ENCODE data around the gene INCA1. TPM values are rescaled to one million over a fixed set of nuclear protein-coding genes. Genes with fewer than 3 reads are reported as not detected.

Gene INCA1
- polyA plus RNA-seq, 3 donors from 2014 or later = 0.29 to 0.35 TPM; not detected in 1

DNA sequence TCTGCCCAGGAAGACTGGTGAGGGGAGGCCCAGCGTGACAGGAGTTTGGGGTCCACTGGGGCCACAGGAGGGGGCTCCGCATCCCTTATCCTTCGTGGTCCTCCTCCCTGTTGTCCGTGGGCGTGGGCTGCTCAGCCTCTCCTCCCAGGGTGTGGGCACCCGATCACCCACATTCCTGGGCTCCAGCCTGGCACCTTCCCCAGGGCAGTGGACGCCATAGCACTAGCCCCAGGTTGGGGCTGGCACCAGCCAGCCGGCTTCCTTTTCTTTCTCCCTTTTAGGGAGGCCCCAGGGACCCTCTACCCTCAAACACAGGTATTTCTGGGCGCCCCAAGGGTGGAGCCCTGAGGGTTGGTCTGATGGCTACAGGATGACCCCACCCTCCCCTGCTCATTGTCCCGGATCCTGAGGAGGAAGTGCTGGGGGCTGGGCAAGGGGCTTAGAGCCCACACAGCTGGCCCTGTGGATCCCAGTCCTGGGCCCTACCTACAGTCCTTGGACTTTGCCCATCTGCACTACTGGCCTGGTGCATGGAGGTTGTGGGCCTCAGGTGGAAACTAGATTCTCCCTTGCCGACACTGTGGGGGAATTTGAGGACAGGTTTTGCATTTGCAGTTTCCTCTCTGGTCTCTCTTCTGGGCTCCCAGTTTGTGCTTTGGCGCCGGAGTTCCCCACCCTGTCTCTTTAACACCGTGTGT lies 1.6 kb upstream of the INCA1 start:
- no peaks in the 10 kb centered on the region for H3K9me3 Mint-ChIP-seq
- no peak for DNase-seq
- H3K27me3 Mint-ChIP-seq (ENCODE audit: low read depth in 3 of 3) = peaks cover 0 to 7% (median 2%) of the 10 kb centered on the region in 3 donors
- H3K27ac Mint-ChIP-seq = peak overlapping the region in 2 of 6 donors; percentile 37 to 76
- peaks cover 3 to 12% (median 4%) of the 10 kb centered on the region in 3 donors for H3K36me3 Mint-ChIP-seq
- H3K4me3 Mint-ChIP-seq = peak overlapping the region; percentile 61 to 83 (median 66)
- peaks cover 15% of the 10 kb centered on the region in 2 donors for H3K4me1 Mint-ChIP-seq

DNA sequence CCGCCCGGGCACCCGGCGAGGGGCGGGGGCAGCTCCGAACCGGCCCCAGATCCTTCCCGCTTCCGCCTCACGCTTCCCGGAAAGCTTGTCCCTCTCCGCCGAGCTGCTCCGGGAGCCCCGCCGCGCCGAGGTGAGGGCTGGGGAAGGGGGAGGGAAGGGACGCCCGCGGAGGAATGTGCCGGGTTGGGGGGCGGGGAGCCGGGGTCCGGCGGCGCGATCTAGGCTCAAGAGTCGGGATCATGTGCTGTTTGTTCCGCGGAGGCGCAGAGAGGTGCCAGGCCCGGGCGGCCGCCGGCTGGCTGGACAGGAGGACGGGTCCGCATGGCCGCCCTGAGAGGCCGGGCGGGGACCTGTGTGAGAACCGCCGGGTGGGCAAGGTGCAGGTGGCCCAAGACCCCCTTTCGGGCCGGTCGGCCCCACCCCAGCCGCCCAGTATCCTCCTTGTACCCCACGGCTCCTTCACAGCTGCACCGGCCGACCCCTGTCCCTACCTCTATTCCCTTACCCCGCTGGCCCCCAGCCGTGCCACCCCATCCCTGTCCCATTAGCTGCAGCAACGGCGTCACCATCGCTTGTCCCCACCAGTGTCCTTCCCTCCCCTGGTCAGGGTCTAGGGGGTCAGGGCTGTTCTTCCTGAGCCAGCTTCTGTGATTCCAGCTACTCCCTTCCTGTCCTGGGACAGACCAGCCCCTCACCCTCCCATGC lies 857 bp upstream of the INCA1 start:
- no peaks in the 10 kb centered on the region for H3K9me3 Mint-ChIP-seq
- no peak for DNase-seq

DNA sequence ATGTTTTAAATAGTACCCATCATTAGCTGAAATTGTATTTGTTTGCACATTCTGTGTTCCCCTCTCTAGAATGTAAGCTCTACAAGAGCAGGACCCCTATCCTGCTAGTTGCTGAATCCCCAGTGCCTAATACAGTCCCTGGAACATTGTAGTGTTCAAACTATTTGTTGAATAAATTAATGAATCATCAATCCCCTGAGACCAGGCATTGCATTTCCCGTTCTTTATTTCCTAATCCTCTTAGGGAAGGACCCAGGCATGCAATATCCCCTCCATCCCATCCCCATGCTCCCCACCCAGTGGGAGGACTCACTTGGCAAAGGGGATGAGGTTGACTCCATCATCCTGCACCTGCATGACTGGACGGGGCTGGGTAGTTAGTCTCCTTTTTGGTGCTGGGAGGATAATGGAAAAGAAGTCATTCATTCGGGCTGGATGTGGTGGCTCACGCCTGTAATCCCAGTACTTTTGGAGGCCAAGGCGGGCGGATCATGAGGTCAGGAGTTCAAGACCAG lies 3.2 kb downstream of the INCA1 start:
- Mint-ChIP-seq H3K4me3 (no peak overlapping the region), H3K27me3 (ENCODE audit: low read depth in 3 of 3) (peaks cover 0 to 7% (median 2%) of the 10 kb centered on the region in 3 donors), H3K9me3 (no peaks in the 10 kb centered on the region), H3K36me3 (no peaks in the 10 kb centered on the region), H3K27ac (no peak overlapping the region), H3K4me1 (peaks cover 15 to 19% of the 10 kb centered on the region in 2 donors)
- DNase-seq = no peak

More for the DNA sequence above, 857 bp upstream of the INCA1 start:
- Mint-ChIP-seq H3K4me3 (peak overlapping the region; percentile 61 to 76 (median 67)), H3K4me1 (peaks cover 15% of the 10 kb centered on the region in 2 donors), H3K27ac (peak overlapping the region in 1 of 6 donors; percentile 55), H3K27me3 (ENCODE audit: low read depth in 3 of 3) (peaks cover 0 to 7% (median 2%) of the 10 kb centered on the region in 3 donors), H3K36me3 (peaks cover 0 to 6% (median 4%) of the 10 kb centered on the region in 3 donors)

DNA sequence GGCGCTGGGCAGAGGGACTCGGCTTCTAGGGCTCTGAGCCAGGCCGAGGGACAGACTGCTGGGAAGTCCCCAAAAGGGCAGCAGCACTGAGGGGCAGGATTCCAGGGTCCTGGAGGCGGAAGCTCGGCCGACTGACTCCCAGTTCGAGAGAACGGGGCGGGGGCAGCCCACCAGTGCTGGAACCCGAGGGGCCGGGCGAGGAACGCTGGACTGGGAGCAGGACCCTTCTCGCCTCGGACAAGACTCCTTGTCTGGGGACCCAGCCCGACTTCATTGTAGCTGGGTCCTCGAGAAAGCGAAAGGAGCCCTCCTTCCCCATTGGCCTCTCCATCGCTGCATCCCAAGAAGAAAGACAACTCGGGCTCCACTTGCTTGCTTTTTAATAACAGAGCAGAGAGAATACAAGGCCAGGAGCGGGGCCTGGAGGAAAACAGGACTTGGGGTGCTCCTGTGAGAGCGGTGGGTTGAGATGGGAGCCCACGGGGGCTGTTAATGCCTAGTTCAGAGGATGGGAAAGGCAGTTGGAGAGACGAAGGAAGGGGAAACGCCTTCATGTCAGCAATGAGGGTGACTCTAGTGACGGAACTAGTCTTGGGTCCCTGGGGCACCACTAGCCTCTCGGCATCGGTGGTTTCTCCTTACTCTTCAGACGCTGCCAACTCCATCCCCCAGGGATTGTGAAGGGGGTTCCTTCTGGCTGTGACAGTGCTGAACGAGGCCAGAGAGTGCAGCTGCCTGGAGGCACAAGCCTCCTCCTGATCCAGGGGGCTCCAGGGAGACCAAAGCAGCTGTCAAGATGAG lies 9.4 kb downstream of the INCA1 start:
- peaks cover 0 to 5% (median 0%) of the 10 kb centered on the region in 3 donors for H3K36me3 Mint-ChIP-seq
- H3K4me1 Mint-ChIP-seq = peaks cover 37% of the 10 kb centered on the region in 2 donors
- DNase-seq = no peak
- H3K4me3 Mint-ChIP-seq = peak overlapping the region; percentile 91 to 95 (median 94)
- peaks cover 0 to 2% (median 0%) of the 10 kb centered on the region in 3 donors for H3K27me3 Mint-ChIP-seq (ENCODE audit: low read depth in 3 of 3)
- peak overlapping the region; percentile 86 to 95 (median 94) for H3K27ac Mint-ChIP-seq
- H3K9me3 Mint-ChIP-seq = no peaks in the 10 kb centered on the region

DNA sequence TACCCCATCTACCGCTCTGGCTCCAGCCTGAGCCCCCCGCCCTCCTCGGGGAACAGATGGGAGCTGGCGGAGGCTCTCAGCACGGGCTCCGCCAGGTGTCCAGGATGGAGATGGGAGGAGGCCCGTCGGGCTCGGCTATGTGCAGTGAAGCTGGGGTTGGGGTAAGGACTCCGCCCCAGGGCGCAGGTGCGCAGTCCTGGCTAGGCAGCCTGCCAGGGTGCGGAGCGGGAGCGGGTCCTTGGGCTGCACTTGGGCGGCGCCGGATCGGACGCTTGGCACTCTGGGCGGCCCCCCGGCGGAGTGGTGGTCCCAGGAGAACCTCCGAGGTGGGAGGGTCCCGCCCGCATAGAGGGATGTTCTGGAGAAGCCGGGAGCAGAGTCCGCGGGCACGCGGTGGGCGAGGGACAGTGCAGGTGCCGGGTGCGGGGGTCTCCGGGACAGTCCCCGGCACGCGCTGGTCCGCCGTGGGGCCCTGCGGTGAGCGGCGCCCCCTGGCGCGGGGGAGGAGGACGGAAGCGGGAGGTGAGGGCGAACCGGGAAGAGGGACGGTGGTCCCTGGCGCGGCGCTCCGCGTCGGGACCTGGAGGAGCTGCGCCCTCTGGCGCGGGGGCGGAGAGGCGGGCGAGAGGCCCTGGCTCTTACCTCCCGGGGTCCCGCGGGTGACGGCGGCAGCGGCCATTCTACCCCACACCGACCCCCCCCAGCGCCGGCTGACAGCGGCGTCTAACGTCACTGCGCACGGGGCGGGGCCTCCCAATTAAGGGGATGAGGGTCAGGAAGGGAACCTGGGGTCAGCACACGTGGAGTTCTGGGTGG lies 10.2 kb downstream of the INCA1 start, which contains the start of gene CAMTA2:
CAMTA2 (minus strand) TSS at position 725 of the 816 bp plus-strand sequence. CDS start 1,453 bp downstream, outside the sequence.
- peaks cover 0 to 13% (median 0%) of the 10 kb centered on the region in 3 donors for H3K36me3 Mint-ChIP-seq
- H3K27me3 Mint-ChIP-seq (ENCODE audit: low read depth in 3 of 3) = peaks cover 0 to 2% (median 0%) of the 10 kb centered on the region in 3 donors
- peak within 1 kb of the TSS; percentile 86 to 95 (median 94) for H3K27ac Mint-ChIP-seq
- peaks cover 37% of the 10 kb centered on the region in 2 donors for H3K4me1 Mint-ChIP-seq
- H3K4me3 Mint-ChIP-seq = peak within 1 kb of the TSS; percentile 91 to 95 (median 94)
- no peaks in the 10 kb centered on the region for H3K9me3 Mint-ChIP-seq
- DNase-seq = peak; percentile 85 to 88 (median 86)

DNA sequence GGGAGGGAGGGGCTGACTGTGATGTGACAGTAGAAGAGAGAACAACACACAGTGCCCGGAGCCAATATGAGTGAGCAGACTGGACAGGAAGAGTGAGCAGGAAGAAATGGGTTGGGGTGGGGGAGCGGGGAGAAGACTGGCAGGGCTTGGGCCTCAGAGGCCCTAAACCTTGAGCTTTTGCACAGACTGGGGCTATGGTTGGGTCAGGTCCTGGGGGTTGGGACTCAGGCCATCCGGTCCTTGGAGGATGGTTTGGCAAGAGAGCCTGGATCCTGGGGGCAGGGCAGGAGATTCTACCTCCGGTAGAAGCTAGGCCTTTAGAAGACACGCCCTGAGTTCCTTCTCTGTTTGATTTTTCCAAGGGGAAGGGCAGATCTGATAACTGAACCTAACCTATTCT lies 10.9 kb downstream of the INCA1 start:
- Mint-ChIP-seq H3K27me3 (ENCODE audit: low read depth in 3 of 3) (peaks cover 0 to 2% (median 2%) of the 10 kb centered on the region in 3 donors), H3K36me3 (peaks cover 0 to 13% (median 0%) of the 10 kb centered on the region in 3 donors), H3K27ac (peak overlapping the region; percentile 40 to 95 (median 86)), H3K4me1 (peaks cover 37% of the 10 kb centered on the region in 2 donors), H3K9me3 (no peaks in the 10 kb centered on the region), H3K4me3 (peak overlapping the region; percentile 91 to 95 (median 94))
- DNase-seq = no peak

DNA sequence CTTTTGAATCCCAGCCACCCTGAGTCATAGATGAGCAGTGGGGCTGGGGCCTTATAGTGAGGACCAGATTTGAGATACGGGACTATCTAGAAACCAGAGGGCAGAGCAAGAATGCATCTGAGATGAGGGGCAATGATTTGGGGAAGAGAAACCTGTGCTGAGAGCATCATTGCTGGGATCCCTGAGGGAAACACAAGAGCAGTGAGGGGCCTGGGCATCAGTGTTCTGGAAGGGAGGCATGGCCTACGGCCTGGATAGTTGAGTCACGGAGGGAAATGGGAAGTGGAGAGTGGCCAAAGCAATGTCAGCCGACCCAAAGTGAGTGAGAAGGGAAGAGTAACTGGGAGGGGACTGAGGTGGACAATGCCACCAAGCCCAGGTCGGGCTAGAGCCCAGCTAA lies 15.0 kb downstream of the INCA1 start:
- Mint-ChIP-seq H3K27me3 (ENCODE audit: low read depth in 3 of 3) (peaks cover 0 to 2% (median 0%) of the 10 kb centered on the region in 3 donors), H3K27ac (peak overlapping the region in 2 of 6 donors; percentile 33 to 67), H3K4me3 (no peak overlapping the region), H3K4me1 (peaks cover 23% of the 10 kb centered on the region in 2 donors), H3K36me3 (peaks cover 0 to 30% (median 7%) of the 10 kb centered on the region in 3 donors), H3K9me3 (no peaks in the 10 kb centered on the region)
- no peak for DNase-seq

DNA sequence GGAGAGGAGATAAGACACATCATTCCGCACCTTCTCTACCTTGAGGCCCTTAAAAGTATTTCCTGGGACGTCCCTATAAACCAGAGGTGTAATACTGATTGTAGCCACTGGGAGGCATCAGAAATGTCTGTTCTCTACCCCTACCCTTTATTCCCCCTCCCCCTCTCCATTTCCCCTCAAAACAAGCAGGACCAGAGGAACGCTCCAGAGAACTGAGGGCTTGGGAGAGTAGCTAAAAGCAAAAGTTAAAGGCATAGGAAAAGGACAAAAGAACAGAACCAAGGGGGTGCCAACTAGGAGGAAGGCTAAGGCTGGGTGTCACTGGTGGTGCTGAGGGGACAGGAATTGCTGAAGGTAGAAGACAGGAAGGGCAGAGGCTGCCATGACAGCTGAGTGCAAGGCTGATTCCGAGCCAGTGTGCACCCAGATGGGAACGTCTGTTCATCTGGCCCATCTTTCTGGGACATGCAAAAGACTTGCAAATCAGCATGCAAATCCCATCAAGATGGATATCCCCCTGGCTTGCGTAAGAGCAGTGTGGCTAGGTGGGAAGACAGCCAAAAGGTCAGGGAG lies 16.6 kb downstream of the INCA1 start:
- Mint-ChIP-seq H3K36me3 (peaks cover under 1 to 36% (median 8%) of the 10 kb centered on the region in 3 donors), H3K9me3 (no peaks in the 10 kb centered on the region), H3K4me3 (no peak overlapping the region), H3K27ac (peak overlapping the region; percentile 27 to 83 (median 45)), H3K27me3 (ENCODE audit: low read depth in 3 of 3) (peaks cover 0 to 2% (median 0%) of the 10 kb centered on the region in 3 donors), H3K4me1 (peaks cover 12 to 13% of the 10 kb centered on the region in 2 donors)
- peak; percentile 40 to 53 (median 48) for DNase-seq

DNA sequence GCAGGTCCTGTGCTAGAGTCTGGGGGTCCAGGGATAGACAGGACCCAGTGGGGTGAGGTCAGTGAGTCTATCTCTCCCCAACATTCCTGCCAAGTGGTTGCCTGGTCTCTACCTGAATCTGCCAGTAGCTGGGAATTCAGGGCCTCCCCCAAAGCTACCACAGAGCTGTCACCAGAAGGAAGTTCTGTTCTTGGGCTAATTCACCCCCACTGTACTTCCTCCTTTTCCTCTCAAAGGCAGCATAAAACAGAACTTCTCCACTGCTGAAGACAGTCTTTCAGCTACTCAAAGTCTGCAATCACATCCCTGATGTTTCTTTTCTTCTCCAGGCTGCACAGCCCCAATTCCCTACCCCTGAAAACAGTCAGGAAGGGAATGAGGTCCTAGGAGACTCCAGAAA lies 18.6 kb downstream of the INCA1 start:
- Mint-ChIP-seq H3K27me3 (ENCODE audit: low read depth in 3 of 3) (peaks cover 0 to 2% (median 0%) of the 10 kb centered on the region in 3 donors), H3K36me3 (peaks cover 9 to 41% (median 19%) of the 10 kb centered on the region in 3 donors), H3K9me3 (no peaks in the 10 kb centered on the region), H3K4me3 (no peak overlapping the region), H3K27ac (no peak overlapping the region), H3K4me1 (peaks cover 8 to 10% of the 10 kb centered on the region in 2 donors)
- no peak for DNase-seq

DNA sequence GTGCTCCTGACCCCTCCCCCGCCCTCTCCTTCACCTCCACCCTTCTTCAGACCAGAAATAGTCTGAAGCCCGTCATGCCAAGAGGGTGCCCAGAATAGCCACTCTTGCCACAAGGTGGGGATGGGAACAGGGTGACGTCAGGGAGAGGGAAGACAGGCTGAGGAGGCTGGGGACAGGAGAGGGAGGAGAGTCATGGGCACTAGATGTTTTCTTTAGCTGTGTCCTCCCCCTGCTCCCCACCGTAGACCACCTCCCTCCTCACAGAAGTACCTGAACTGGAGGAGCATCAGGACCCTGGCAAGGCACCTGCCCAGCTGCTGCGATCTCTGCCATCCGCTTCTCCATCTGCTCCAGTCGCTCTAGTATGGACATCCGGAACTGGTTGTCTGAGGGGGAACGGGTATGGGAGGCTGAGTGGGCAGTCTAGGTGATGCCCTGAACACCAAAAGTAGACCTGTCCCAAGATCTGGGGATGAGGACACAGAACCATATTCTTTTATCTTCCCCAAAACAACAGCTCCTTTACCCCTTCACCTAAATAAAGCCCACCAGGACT lies 23.1 kb downstream of the INCA1 start:
- H3K9me3 Mint-ChIP-seq = no peaks in the 10 kb centered on the region
- H3K27me3 Mint-ChIP-seq (ENCODE audit: low read depth in 3 of 3) = no peaks in the 10 kb centered on the region
- no peak for DNase-seq
- H3K4me1 Mint-ChIP-seq = peaks cover 0 to 2% of the 10 kb centered on the region in 2 donors
- H3K36me3 Mint-ChIP-seq = peaks cover 12 to 27% (median 12%) of the 10 kb centered on the region in 3 donors
- H3K4me3 Mint-ChIP-seq = no peak overlapping the region
- H3K27ac Mint-ChIP-seq = no peak overlapping the region

DNA sequence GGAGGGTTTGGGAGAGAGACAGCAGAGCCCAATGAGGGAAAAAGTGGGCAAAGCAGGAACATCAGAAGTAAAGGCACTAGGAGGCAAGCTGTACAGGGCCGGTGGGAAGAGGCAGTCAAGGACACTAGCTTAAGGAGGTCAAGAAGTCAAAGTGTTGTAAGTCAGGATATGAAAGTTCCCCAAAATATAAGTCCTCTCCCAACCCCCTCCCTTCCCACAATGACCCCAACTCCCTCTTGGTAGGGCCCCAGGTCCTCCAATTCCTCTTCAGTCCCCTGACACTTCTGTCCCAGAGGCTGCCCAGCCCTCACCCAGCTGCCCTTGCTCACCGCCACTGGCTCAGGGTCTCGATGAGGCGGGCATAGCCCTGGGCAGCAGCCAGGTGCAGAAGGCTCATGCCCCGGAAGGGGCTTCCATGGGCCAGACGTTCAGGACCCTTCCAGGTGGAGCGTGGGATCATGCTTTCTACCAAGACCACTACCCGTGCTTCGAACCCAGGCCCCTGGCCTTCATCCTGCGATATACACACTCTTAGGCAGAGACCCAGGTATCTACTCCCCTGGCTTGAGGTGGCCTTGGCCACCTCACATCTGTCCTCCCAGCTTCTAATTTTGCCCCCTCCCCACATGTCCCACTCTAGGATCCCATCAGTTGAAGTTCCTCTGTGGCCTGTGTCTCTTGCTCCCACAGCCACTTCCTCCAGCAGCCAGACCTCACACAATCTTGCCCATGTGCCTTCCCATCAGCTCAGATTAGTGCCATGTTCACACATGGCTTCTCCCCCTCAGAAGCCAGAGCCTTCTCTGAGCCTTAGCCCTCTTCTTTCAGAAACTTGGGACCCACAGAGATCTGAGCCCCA lies 23.8 kb downstream of the INCA1 start:
- Mint-ChIP-seq H3K27me3 (ENCODE audit: low read depth in 3 of 3) (no peaks in the 10 kb centered on the region), H3K4me3 (no peak overlapping the region), H3K27ac (peak overlapping the region in 1 of 6 donors; percentile 35), H3K36me3 (peaks cover 12 to 27% (median 12%) of the 10 kb centered on the region in 3 donors), H3K4me1 (peaks cover 0 to 2% of the 10 kb centered on the region in 2 donors), H3K9me3 (no peaks in the 10 kb centered on the region)
- DNase-seq = no peak

Measured in immature natural killer cell (primary cell).